NCI-H345 (cell line): Measurements from ENCODE around the gene SPG11.
A peak's percentile ranks its signal among the peaks of the same experiment; 100 is the strongest.
"Not testable (repeated sequence)": the region's sequence is repeated elsewhere in the genome, so short reads cannot be mapped to it uniquely, and the experiment has no call there.

Experiments
- DNase-seq: peaks from one replicate; lab custom pipeline; 2025; lab: John Stamatoyannopoulos, UW

Gene SPG11

GRCh38 chr15:44663410-44664308 lies at the start of gene SPG11:
TSS of gene SPG11 (minus strand) at chr15:44663662. CDS start at chr15:44663647, 15 bp downstream.
- peak; percentile 94 for DNase-seq

DNA sequence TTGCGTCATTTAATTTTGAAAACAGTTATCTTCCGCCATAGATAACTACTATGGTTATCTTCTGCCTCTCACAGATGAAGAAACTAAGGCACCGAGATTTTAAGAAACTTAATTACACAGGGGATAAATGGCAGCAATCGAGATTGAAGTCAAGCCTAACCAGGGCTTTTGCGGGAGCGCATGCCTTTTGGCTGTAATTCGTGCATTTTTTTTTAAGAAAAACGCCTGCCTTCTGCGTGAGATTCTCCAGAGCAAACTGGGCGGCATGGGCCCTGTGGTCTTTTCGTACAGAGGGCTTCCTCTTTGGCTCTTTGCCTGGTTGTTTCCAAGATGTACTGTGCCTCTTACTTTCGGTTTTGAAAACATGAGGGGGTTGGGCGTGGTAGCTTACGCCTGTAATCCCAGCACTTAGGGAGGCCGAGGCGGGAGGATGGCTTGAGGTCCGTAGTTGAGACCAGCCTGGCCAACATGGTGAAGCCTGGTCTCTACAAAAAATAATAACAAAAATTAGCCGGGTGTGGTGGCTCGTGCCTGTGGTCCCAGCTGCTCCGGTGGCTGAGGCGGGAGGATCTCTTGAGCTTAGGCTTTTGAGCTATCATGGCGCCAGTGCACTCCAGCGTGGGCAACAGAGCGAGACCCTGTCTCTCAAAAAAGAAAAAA lies 49.0 kb upstream of the SPG11 start:
- peak; percentile 45 for DNase-seq

GRCh38 chr15:44711743-44712345 lies 48.4 kb upstream of the SPG11 start:
- no peak for DNase-seq

DNA sequence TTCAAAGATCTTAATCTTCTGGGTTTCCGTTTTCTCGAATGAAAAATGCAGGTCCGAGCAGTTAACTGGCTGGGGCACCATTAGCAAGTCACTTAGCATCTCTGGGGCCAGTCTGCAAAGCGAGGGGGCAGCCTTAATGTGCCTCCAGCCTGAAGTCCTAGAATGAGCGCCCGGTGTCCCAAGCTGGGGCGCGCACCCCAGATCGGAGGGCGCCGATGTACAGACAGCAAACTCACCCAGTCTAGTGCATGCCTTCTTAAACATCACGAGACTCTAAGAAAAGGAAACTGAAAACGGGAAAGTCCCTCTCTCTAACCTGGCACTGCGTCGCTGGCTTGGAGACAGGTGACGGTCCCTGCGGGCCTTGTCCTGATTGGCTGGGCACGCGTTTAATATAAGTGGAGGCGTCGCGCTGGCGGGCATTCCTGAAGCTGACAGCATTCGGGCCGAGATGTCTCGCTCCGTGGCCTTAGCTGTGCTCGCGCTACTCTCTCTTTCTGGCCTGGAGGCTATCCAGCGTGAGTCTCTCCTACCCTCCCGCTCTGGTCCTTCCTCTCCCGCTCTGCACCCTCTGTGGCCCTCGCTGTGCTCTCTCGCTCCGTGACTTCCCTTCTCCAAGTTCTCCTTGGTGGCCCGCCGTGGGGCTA lies 47.8 kb upstream of the SPG11 start, which contains the start of the genes B2M and PATL2:
Gene B2M (plus strand): TSS at position 422 of the 647 bp plus-strand sequence. CDS start 30 bp downstream, at position 452.
Gene PATL2 (minus strand): TSS at position 228 of the 647 bp plus-strand sequence. CDS start 34,833 bp downstream, outside the sequence.
- DNase-seq = peak; percentile 92

- DNase-seq = no peak
These were observed 47.0 kb upstream of the SPG11 start for GRCh38 chr15:44710236-44711095.

- DNase-seq = no peak
These were observed 43.6 kb upstream of the SPG11 start for GRCh38 chr15:44706946-44707636.

DNA sequence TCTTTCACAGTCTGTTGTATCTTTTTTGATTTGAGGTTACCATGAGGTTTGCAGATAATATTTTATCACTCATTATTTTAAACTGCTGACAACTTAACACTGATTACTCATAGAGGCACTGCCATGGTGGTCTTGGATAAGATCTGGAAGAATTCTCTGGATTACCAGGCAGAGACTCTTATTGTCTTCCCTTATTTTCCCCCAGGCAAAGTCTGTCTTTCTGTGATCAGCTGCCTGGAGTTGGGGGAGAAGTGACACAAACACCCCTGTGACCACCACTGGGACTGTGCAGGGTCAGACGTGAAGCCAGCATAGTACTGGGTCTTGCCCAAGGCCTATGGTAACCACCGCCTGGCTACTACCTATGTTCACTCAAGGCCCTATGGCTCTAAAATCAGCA lies 42.9 kb upstream of the SPG11 start:
- no peak for DNase-seq

GRCh38 chr15:44705986-44706385 lies 42.5 kb upstream of the SPG11 start:
- DNase-seq = no peak

- DNase-seq = not testable (repeated sequence)
These were observed 37.2 kb upstream of the SPG11 start for GRCh38 chr15:44700676-44701075.

GRCh38 chr15:44698641-44699040 lies 35.2 kb upstream of the SPG11 start:
- no peak for DNase-seq

DNA sequence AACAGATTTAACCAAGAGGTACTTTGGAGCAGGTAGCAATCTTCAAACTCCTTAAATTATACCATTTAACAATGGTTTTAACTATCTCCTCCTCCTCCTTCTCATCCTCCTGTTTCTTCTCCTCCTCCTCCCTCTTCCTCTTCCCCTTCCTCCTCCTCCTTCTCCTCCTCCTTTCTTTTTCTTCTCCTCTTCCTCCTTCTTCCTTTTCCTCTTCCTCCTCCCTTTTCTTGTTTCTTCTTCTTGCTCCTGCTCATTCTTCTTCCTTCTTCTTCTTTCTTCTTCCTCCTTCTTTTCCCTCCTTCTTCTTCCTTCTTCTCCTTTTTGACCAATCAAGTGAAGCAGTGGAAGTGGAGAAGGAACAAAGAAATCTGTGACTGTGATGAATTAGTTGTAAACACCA lies 33.6 kb upstream of the SPG11 start:
- DNase-seq = no peak

DNA sequence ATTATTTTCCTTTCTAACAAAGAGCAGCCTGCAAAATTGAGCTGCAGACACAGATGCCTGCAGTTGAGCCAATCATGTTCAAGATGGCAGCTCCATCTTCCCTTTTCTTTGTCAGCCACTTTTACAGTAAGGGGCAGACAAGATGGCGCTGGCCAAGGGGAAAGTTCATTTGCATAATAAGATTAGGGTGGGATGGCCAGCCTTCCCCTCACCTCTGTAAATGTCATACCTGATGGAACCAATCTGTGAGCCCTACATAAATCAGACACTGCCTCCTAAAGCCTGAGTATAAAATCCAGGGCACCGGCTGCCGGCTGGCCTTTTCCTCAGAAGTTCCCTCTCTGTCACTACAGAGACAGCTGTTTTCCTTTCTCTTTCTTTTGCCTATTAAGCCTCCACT lies 31.8 kb upstream of the SPG11 start:
- no peak for DNase-seq

DNA sequence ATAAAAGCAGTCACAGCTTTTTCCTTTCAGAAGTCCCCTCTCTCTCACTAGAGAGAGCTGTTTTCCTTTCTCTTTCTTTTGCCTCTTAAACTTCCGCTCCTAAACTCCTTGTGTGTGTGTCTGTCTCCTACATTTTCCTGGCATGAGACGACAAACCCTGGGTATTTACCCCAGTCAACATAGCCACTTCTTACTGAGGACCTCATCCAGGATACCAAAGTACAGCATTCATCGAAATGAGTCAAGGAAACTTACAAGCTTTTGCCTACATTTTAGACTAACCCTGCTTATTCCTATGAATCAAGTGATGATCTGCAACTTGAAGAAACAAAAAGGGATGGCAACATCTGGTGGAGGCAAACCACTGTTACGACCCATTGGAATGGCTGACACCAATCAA lies 31.0 kb upstream of the SPG11 start:
- no peak for DNase-seq

- DNase-seq = no peak
These were observed 29.2 kb upstream of the SPG11 start for GRCh38 chr15:44692659-44693058.

DNA sequence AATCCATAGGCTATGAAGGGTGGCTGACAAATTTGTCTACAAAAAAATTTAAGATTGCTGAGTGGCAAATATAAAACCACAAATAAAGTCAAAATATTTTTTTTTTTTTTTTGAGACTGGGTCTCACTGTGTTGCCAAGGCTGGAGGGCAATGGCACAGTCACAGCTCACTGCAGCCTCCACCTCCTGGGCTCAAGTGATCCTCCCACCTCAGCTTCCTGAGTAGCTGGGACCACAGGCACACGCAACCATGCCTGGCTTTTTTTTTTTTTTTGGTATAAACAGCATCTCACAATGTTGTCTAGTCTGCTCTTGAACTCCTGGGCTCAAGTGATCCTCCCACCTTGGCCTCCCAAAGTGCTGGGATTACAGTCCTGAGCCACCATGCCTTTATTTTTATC lies 26.8 kb upstream of the SPG11 start:
- DNase-seq = not testable (repeated sequence)

DNA sequence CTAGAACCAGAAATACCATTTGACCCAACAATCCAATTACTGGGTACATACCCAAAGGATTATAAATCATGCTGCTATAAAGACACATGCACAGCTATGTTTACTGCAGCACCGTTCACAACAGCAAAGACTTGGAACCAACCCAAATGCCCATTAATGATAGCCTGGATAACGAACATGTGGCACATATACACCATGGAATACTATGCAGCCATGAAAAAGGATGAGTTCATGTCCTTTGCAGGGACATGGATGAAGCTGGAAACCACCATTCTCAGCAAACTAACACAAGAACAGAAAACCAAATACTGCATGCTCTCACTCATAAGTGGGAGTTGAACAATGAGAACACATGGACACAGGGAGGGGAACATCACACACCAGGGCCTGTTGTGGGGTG lies 25.9 kb upstream of the SPG11 start:
- not testable (repeated sequence) for DNase-seq

GRCh38 chr15:44682809-44683682 lies 19.6 kb upstream of the SPG11 start:
- peak; percentile 72 for DNase-seq

GRCh38 chr15:44682211-44682610 lies 18.7 kb upstream of the SPG11 start:
- DNase-seq = no peak

DNA sequence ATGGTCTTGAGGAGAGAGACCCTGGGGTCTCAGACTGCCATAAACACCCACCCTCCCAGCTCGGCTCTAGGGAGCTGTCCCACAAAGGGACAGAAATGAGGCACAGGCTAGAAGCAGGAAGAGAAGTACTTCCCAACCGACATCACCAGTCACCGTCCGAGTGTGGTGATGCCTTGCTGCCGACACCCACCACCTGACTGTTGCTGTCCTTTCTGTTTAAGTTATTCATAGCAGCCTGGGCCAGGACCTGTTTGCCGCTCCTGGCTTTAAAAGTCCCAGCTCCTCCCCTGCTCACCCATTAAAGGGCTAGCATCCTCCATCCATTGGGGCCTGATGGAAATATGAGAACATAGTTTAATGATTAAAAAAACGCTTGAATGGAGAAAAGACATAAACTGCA lies 13.2 kb upstream of the SPG11 start:
- DNase-seq = no peak

DNA sequence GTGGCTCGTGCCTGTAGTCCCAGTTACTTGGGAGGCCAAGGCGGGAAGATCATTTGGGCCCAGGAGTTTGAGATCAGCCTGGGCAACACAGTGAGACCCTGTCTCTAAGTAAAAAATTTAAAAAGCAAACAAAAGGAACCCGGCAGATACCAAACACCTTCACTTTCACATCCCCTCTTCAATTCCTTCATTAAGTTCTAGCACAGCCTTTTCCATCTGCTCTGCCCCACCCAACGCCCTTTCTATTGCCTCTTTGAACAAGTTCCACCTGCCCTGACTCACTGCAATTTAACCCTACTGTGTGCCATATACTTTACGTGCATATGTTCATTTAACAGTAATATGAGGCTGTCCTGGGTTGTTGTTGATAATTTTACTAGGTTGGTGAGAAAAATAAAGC lies 12.4 kb upstream of the SPG11 start:
- no peak for DNase-seq
